GM18519 (cell line): ENCODE results near the gene DSPP.

ENCODE experiments used
- ATAC-seq: cut with Tn5 transposase; IDR thresholded peaks from one replicate; pipeline ENCODE4 v1.9.1; 2021; ENCODE audit warnings: mild to moderate bottlenecking, moderate library complexity; ENCODE audit not compliant: unreplicated experiment, low FRiP score

DSPP gene

GRCh38 chr4:87624698-87625097, 16.4 kb downstream of the DSPP start:
- ATAC-seq: peak; percentile 87

GRCh38 chr4:87631668-87632067, 23.3 kb downstream of the DSPP start:
- no peak for ATAC-seq

GRCh38 chr4:87632469-87632868, 24.1 kb downstream of the DSPP start:
- ATAC-seq: no peak

GRCh38 chr4:87633243-87633642, 24.9 kb downstream of the DSPP start:
- no peak for ATAC-seq

GRCh38 chr4:87644286-87644685, 36.0 kb downstream of the DSPP start:
- no peak for ATAC-seq

- ATAC-seq: no peak
Measured at GRCh38 chr4:87649980-87650379, 41.7 kb downstream of the DSPP start, which contains the start of gene DMP1. DMP1 (plus strand) TSS chr4:87650280; CDS start chr4:87656493, 6,213 bp downstream.

- no peak for ATAC-seq
Measured at GRCh38 chr4:87650938-87651337, 42.6 kb downstream of the DSPP start.

GRCh38 chr4:87651941-87652340, 43.6 kb downstream of the DSPP start:
- ATAC-seq: no peak

GRCh38 chr4:87654487-87655044, 46.2 kb downstream of the DSPP start:
- ATAC-seq: no peak

- ATAC-seq: no peak
Measured at GRCh38 chr4:87657525-87657924, 49.2 kb downstream of the DSPP start.

GRCh38 chr4:87659247-87659931, 51.1 kb downstream of the DSPP start:
- ATAC-seq: no peak

GRCh38 chr4:87662871-87663270, 54.5 kb downstream of the DSPP start:
- ATAC-seq: no peak
